ENCODE data around the gene COL11A2. TPM values are rescaled to one million over a fixed set of nuclear protein-coding genes. Genes with fewer than 3 reads are reported as not detected.

COL11A2 gene
- total RNA-seq, 2 experiments from 2014 or later = 2.8 to 3.0 TPM

DNA sequence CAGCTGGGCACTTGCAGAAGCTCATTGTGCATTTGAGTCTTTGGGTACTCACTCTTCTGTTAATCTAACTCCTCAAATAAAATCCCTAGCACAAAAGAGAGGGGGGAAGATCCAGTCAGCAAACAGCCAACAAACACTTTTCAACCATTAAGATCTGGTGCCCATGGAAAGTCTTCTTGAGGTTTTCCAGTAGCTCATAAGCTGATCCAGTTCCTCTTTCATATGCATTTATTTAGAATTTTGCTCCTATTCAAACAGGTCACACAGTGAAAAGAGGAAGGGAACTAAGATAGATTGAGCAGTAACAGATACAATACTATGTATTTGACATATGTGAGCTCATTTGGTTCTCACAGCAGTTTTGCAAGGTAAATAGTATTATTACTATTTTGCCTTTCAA lies 77.9 kb downstream of the COL11A2 start:
- Histone ChIP-seq H3K27ac (ENCODE audit: low read depth in 1 of 2, low read length in 2 of 2) (no peak overlapping the region), H3K36me3 (ENCODE audit: insufficient read depth, low read length) (no peaks in the 10 kb centered on the region), H3K27me3 (ENCODE audit: control insufficient read depth in 1 of 2, insufficient read depth in 2 of 2, low read length in 2 of 2) (peaks cover 52 to 53% of the 10 kb centered on the region in 2 experiments), H3K4me3 (ENCODE audit: low read length) (no peak overlapping the region), H3K4me1 (ENCODE audit: insufficient read depth, low read length) (peaks cover 25% of the 10 kb centered on the region), H3K9me3 (ENCODE audit: control insufficient read depth in 1 of 2, insufficient read depth in 1 of 2, low read length in 2 of 2) (peaks cover 0 to 7% of the 10 kb centered on the region in 2 experiments)
- H3K4me3 Mint-ChIP-seq = no peak overlapping the region
- H3K36me3 Mint-ChIP-seq (ENCODE audit: low read depth) = no peaks in the 10 kb centered on the region
- H3K9me3 Mint-ChIP-seq = no peaks in the 10 kb centered on the region
- DNase-seq = no peak
- peaks cover 15% of the 10 kb centered on the region for H3K4me1 Mint-ChIP-seq (ENCODE audit: low read depth)
- no peak for ATAC-seq (ENCODE audit: poor library complexity)
- no peak overlapping the region for H3K27ac Mint-ChIP-seq
- intact Hi-C loops (cut with DNase I, micrococcal nuclease) = no loop called here
- CTCF ChIA-PET = interaction anchor here (1.0 kb wide), 1 partner anchor 134 kb away, joined by 4 read pairs; no protein-coding TSS in a partner anchor
- H3K27me3 Mint-ChIP-seq = peaks cover 99% of the 10 kb centered on the region
- TF ChIP-seq, protein P1, sequence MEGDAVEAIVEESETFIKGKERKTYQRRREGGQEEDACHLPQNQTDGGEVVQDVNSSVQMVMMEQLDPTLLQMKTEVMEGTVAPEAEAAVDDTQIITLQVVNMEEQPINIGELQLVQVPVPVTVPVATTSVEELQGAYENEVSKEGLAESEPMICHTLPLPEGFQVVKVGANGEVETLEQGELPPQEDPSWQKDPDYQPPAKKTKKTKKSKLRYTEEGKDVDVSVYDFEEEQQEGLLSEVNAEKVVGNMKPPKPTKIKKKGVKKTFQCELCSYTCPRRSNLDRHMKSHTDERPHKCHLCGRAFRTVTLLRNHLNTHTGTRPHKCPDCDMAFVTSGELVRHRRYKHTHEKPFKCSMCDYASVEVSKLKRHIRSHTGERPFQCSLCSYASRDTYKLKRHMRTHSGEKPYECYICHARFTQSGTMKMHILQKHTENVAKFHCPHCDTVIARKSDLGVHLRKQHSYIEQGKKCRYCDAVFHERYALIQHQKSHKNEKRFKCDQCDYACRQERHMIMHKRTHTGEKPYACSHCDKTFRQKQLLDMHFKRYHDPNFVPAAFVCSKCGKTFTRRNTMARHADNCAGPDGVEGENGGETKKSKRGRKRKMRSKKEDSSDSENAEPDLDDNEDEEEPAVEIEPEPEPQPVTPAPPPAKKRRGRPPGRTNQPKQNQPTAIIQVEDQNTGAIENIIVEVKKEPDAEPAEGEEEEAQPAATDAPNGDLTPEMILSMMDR (IDR thresholded peaks at IDR 0.05) = no peak
- POLR2A ChIA-PET = interaction anchor here (1.4 kb wide), 1 partner anchor 134 kb away, joined by 4 read pairs; no protein-coding TSS in a partner anchor

- H3K36me3 Mint-ChIP-seq (ENCODE audit: low read depth) = no peaks in the 10 kb centered on the region
Measured at GRCh38 chr6:33113755-33114154, 78.5 kb downstream of the COL11A2 start.

More at GRCh38 chr6:33113755-33114154, 78.5 kb downstream of the COL11A2 start:
- Histone ChIP-seq H3K4me3 (ENCODE audit: low read length) (no peak overlapping the region), H3K9me3 (ENCODE audit: control insufficient read depth in 1 of 2, insufficient read depth in 1 of 2, low read length in 2 of 2) (peaks cover 0 to 7% of the 10 kb centered on the region in 2 experiments), H3K27me3 (ENCODE audit: control insufficient read depth in 1 of 2, insufficient read depth in 2 of 2, low read length in 2 of 2) (peaks cover 52 to 53% of the 10 kb centered on the region in 2 experiments), H3K36me3 (ENCODE audit: insufficient read depth, low read length) (no peaks in the 10 kb centered on the region), H3K27ac (ENCODE audit: low read depth in 1 of 2, low read length in 2 of 2) (no peak overlapping the region), H3K4me1 (ENCODE audit: insufficient read depth, low read length) (peaks cover 25% of the 10 kb centered on the region)
- H3K4me1 Mint-ChIP-seq (ENCODE audit: low read depth) = peaks cover 15% of the 10 kb centered on the region
- no peak overlapping the region for H3K4me3 Mint-ChIP-seq
- no peak overlapping the region for H3K27ac Mint-ChIP-seq
- intact Hi-C loops (cut with DNase I, micrococcal nuclease) = no loop called here
- CTCF ChIA-PET = interaction anchor here (1.0 kb wide), 1 partner anchor 135 kb away, joined by 4 read pairs; no protein-coding TSS in a partner anchor
- DNase-seq (no peak), ATAC-seq (ENCODE audit: poor library complexity) (no peak)
- TF ChIP-seq, protein P1 (IDR thresholded peaks at IDR 0.05) = no peak
- peaks cover 96% of the 10 kb centered on the region for H3K27me3 Mint-ChIP-seq
- H3K9me3 Mint-ChIP-seq = no peaks in the 10 kb centered on the region
- POLR2A ChIA-PET = interaction anchor here (1.4 kb wide), 1 partner anchor 135 kb away, joined by 4 read pairs; no protein-coding TSS in a partner anchor

Small RNA genes lying within 50 kb of the gene (microRNA-seq; reads per million reads assigned to microRNA genes)
- 1.6 reads per million for gene MIR219A1 (ENCODE audit: borderline microRNAs expressed, borderline replicate concordance)

Other genes with a start within 250 kb of the COL11A2 start
- gene HLA-DMA, start 239.4 kb downstream of the COL11A2 start, total RNA-seq = 10 to 100 TPM; 14.4 to 16.5 TPM
- 100 to 1,000 TPM; 340 to 378 TPM for gene BRD2, start 223.9 kb downstream of the COL11A2 start, total RNA-seq
- gene HLA-DOA, start 182.9 kb downstream of the COL11A2 start, total RNA-seq = 1 to 10 TPM; 5.9 to 6.1 TPM
- gene HLA-DPA1, start 118.8 kb downstream of the COL11A2 start, total RNA-seq = 10 to 100 TPM; 19.4 to 19.9 TPM
- 10 to 100 TPM; 29.0 to 31.7 TPM for gene HLA-DPB1, start 116.5 kb downstream of the COL11A2 start, total RNA-seq
- 10 to 100 TPM; 42.9 to 45.0 TPM for gene RXRB, start 8.2 kb upstream of the COL11A2 start, total RNA-seq
- 1 to 10 TPM; 8.6 to 9.6 TPM for gene SLC39A7, start 8.4 kb upstream of the COL11A2 start, total RNA-seq
- gene HSD17B8, start 12.2 kb upstream of the COL11A2 start, total RNA-seq = 10 to 100 TPM in 1 of 2 experiments, 1 to 10 TPM in 1; 8.6 to 10.5 TPM
- 10 to 100 TPM; 27.1 to 28.6 TPM for gene RING1, start 16.0 kb upstream of the COL11A2 start, total RNA-seq
- gene VPS52, start 79.4 kb upstream of the COL11A2 start, total RNA-seq = 10 to 100 TPM; 67.9 TPM
- 1,000 to 10,000 TPM; 5,159 to 5,309 TPM for gene RPS18, start 79.6 kb upstream of the COL11A2 start, total RNA-seq
- 10 to 100 TPM; 11.1 to 12.7 TPM for gene B3GALT4, start 84.7 kb upstream of the COL11A2 start, total RNA-seq
- 10 to 100 TPM; 13.6 to 15.8 TPM for gene WDR46, start 96.8 kb upstream of the COL11A2 start, total RNA-seq
- 10 to 100 TPM in 1 of 2 experiments, 1 to 10 TPM in 1; 9.7 to 11.7 TPM for gene PFDN6, start 97.1 kb upstream of the COL11A2 start, total RNA-seq
- gene RGL2, start 106.5 kb upstream of the COL11A2 start, total RNA-seq = 10 to 100 TPM; 39.2 to 39.4 TPM
- 100 to 1,000 TPM; 203 to 206 TPM for gene TAPBP, start 121.6 kb upstream of the COL11A2 start, total RNA-seq
- gene ZBTB22, start 125.3 kb upstream of the COL11A2 start, total RNA-seq = 10 to 100 TPM; 11.6 to 13.6 TPM
- gene DAXX, start 130.5 kb upstream of the COL11A2 start, total RNA-seq = 10 to 100 TPM; 24.2 to 24.7 TPM
- gene KIFC1, start 199.4 kb upstream of the COL11A2 start, total RNA-seq = 1 to 10 TPM; 1.2 to 1.6 TPM
- gene PHF1, start 218.5 kb upstream of the COL11A2 start, total RNA-seq = 100 to 1,000 TPM; 545 to 557 TPM
- 100 to 1,000 TPM; 176 to 185 TPM for gene CUTA, start 225.6 kb upstream of the COL11A2 start, total RNA-seq
- 10 to 100 TPM; 62.4 to 63.8 TPM for gene SYNGAP1, start 227.6 kb upstream of the COL11A2 start, total RNA-seq

All from CD4-positive, alpha-beta T cell (primary cell).